GM12878 (cell line): ENCODE data around the gene SRMS. TPM values are rescaled to one million over a fixed set of nuclear protein-coding genes. Genes with fewer than 3 reads are reported as not detected.

Source experiments
- ATAC-seq: fragments of 200-7000 bp; cut with Tn5 transposase; 3 replicates; pipeline ENCODE4 v1.9.1; 2020; ENCODE audit warnings: mild to moderate bottlenecking, moderate library complexity
- BruUV-seq: library from RNA; stranded (reverse); fragments of 400-500 nt; replicated peaks from 2 replicates; lab custom pipeline; 2021; lab: Mats Ljungman, UMichigan
- CTCF ChIA-PET: fragments of 300-600 bp; sonication (Branson Sonifier 250); formaldehyde crosslinking; extraction: SDS; loops from one replicate; lab custom pipeline; 2021; ENCODE audit warnings: inconsistent platforms; lab: Yijun Ruan, JAX
- POLR2A ChIA-PET: fragments of 350-600 bp; formaldehyde crosslinking; extraction: SDS; loops from one replicate; lab custom pipeline; 2021; ENCODE audit warnings: inconsistent platforms; lab: Charles Lee
- RAD21 ChIA-PET: fragments of 300-600 bp; sonication (Branson Sonifier 250); formaldehyde crosslinking; loops from one replicate; lab custom pipeline; 2023; ENCODE audit warnings: antibody characterized with exemption; ENCODE audit not compliant: unreplicated experiment; lab: Charles Lee
- SMC1A ChIA-PET: fragments of 300-600 bp; sonication (Branson Sonifier 250); formaldehyde crosslinking; loops from one replicate; lab custom pipeline; 2023; ENCODE audit not compliant: unreplicated experiment, uncharacterized antibody; lab: Charles Lee
- DNase-seq: peaks from one replicate; pipeline ENCODE4 v3.0.0-alpha.2; 2011; ENCODE audit warnings: low read depth, low spot score
- FAIRE-seq: peaks from 3 replicates; lab custom pipeline; 2011; peaks lifted over from hg19 to GRCh38; lab: Jason Lieb, UNC
- H2AFZ ChIP-seq: 2 replicates; pipeline ENCODE4 v1.6.0; 2011; ENCODE audit warnings: low read depth, low read length, control low read depth; ENCODE audit not compliant: control insufficient read depth
- H3K27ac ChIP-seq: 2 replicates; pipeline ENCODE4 v1.5.1; 2011; ENCODE audit warnings: control low read depth; ENCODE audit not compliant: control insufficient read depth, insufficient read depth
- H3K27me3 ChIP-seq, 2 experiments: replicated peaks in 1 of 2; 2 replicates each; pipeline versions ENCODE4 v1.6.0 to v1.6.1; 2011; ENCODE audit warnings: low read length in 1 of 2; ENCODE audit not compliant: control insufficient read depth in 2 of 2, insufficient read depth in 2 of 2
- H3K36me3 ChIP-seq, 2 experiments: 2 replicates each; pipeline ENCODE4 v1.5.1; 2011; ENCODE audit warnings: low read length in 1 of 2; ENCODE audit not compliant: control insufficient read depth in 2 of 2, insufficient read depth in 2 of 2
- H3K4me1 ChIP-seq: 2 replicates; pipeline ENCODE4 v1.6.1; 2011; ENCODE audit warnings: mild to moderate bottlenecking, low read length, moderate library complexity, mixed read lengths; ENCODE audit not compliant: control insufficient read depth, insufficient read depth
- H3K4me2 ChIP-seq: 2 replicates; pipeline ENCODE4 v1.6.0; 2011; ENCODE audit warnings: control low read depth; ENCODE audit not compliant: control insufficient read depth, insufficient read depth
- H3K4me3 ChIP-seq: fragments of 200-600 bp; sonication (generic); 2 replicates; pipeline ENCODE4 v1.5.1; 2016
- H3K79me2 ChIP-seq: 2 replicates; pipeline ENCODE4 v1.6.0; 2011; ENCODE audit warnings: low read length; ENCODE audit not compliant: control insufficient read depth, insufficient read depth
- H3K9ac ChIP-seq: 2 replicates; pipeline ENCODE4 v1.8.0; 2011; ENCODE audit warnings: low read length, control low read depth, mixed read lengths; ENCODE audit not compliant: control insufficient read depth, insufficient read depth
- H3K9me3 ChIP-seq: replicated peaks from 3 replicates; pipeline ENCODE4 v1.5.1; 2011; ENCODE audit warnings: mild to moderate bottlenecking, low read length; ENCODE audit not compliant: control insufficient read depth, insufficient read depth
- H4K20me1 ChIP-seq: 2 replicates; pipeline ENCODE4 v1.6.0; 2011; ENCODE audit not compliant: control insufficient read depth, insufficient read depth
- CBX3 ChIP-seq: fragments of 200-600 bp; sonication (generic); IDR thresholded peaks from 2 replicates; pipeline ENCODE4 v1.6.1; 2016; ENCODE audit warnings: low read depth, borderline replicate concordance
- CBX5 ChIP-seq: sonication (generic); IDR thresholded peaks from 2 replicates; pipeline ENCODE4 v1.6.1; 2016; ENCODE audit warnings: low read depth, moderate library complexity, mild to moderate bottlenecking, inconsistent platforms
- EZH2 ChIP-seq: IDR thresholded peaks from 2 replicates; pipeline ENCODE4 v1.6.1; 2012; ENCODE audit warnings: low read depth, mild to moderate bottlenecking, control low read depth, inconsistent platforms, low read length, borderline replicate concordance; ENCODE audit not compliant: control insufficient read depth
- FOXM1 ChIP-seq: IDR thresholded peaks from 2 replicates; pipeline ENCODE4 v1.6.1; 2012; ENCODE audit warnings: low read depth, mild to moderate bottlenecking, inconsistent platforms, low read length, moderate library complexity
- HDAC6 ChIP-seq: fragments of 200-600 bp; sonication (generic); IDR thresholded peaks from one replicate; pipeline ENCODE4 v1.8.0; 2017; ENCODE audit warnings: antibody characterized with exemption; ENCODE audit not compliant: unreplicated experiment
- NFYB ChIP-seq: IDR thresholded peaks from 2 replicates; pipeline ENCODE4 v1.6.1; 2011; ENCODE audit warnings: low read depth, mild to moderate bottlenecking, low read length, improper control_type of control experiment, moderate library complexity; ENCODE audit not compliant: insufficient read depth
- RFX5 ChIP-seq: IDR thresholded peaks from 2 replicates; pipeline ENCODE4 v1.6.1; 2011; ENCODE audit warnings: low read depth, low read length, improper control_type of control experiment
- SMAD5 ChIP-seq: IDR thresholded peaks from 2 replicates; pipeline ENCODE4 v1.6.1; 2016; ENCODE audit warnings: antibody characterized with exemption, low read depth
- SUZ12 ChIP-seq: fragments of 200-600 bp; sonication (generic); IDR thresholded peaks from one replicate; pipeline ENCODE4 v1.6.1; 2018; ENCODE audit warnings: antibody characterized with exemption, mild to moderate bottlenecking; ENCODE audit not compliant: unreplicated experiment
- TCF7 ChIP-seq: IDR thresholded peaks from 2 replicates; pipeline ENCODE4 v1.6.1; 2014; ENCODE audit warnings: antibody characterized with exemption, borderline replicate concordance
- YY1 ChIP-seq: IDR thresholded peaks from 2 replicates; pipeline ENCODE4 v1.6.1; 2011; ENCODE audit warnings: low read depth, mild to moderate bottlenecking, low read length
- ZNF384 ChIP-seq: IDR thresholded peaks from 2 replicates; pipeline ENCODE4 v1.6.1; 2012; ENCODE audit warnings: low read depth, mild to moderate bottlenecking, low read length, improper control_type of control experiment, borderline replicate concordance
- WGBS: methylation state at CpG from one replicate; pipeline ENCODE4 v1.1.6; 2016; ENCODE audit warnings: low lambda C conversion rate; ENCODE audit not compliant: insufficient replicate concordance, insufficient coverage; ENCODE audit errors: missing lambda C conversion rate; 5-methylcytosine and 5-hydroxymethylcytosine counted together
- in situ Hi-C: fragments of 300-500 bp; cut with MboI; formaldehyde crosslinking; loops from 9 replicates; pipeline ENCODE4 v1.14.3; 2018; ENCODE audit warnings: mixed read lengths
- intact Hi-C: fragments of 100-400 bp; cut with micrococcal nuclease; formaldehyde crosslinking; loops from one replicate; pipeline ENCODE4 v1.14.2; 2022; ENCODE audit not compliant: unreplicated experiment
- polyA plus RNA-seq, 11 experiments: library from polyadenylated mRNA; depleted of rRNA in 4 of 11; unstranded in 6 of 11; stranded (reverse) in 5 of 11; fragments of >200 nt; fragmentation: Nextera tagmentation in 4 of 11; fragmentation: Illumina TruSeq in 1 of 11; extraction: Ambion mirVana in 4 of 11; extraction: Trizol in 1 of 11; gene quantifications; 1 replicate in 1 of 11; 2 replicates in 10 of 11; pipeline versions ENCODE4 v1.2.1 to v1.2.3, GENCODE V29; 2011 to 2016; ENCODE audit warnings: inconsistent platforms in 2 of 11, missing spikeins in 2 of 11, low read depth in 1 of 11
- total RNA-seq, 4 experiments: library from RNA; depleted of rRNA in 3 of 4; stranded (reverse); fragments of >200 nt in 3 of 4; fragmentation: Illumina TruSeq in 1 of 4; extraction: Trizol in 1 of 4; gene quantifications; 2 replicates each; pipeline versions ENCODE4 v1.2.1 to v1.2.3, GENCODE V29; 2013 to 2021
- TF ChIP-seq, protein P1 (sequence below): IDR thresholded peaks from 2 replicates; pipeline ENCODE4 v1.6.1; 2011; ENCODE audit warnings: low read depth, low read length, improper control_type of control experiment, borderline replicate concordance
- TF ChIP-seq, protein P2 (sequence below): fragments of 450-650 bp; IDR thresholded peaks from 2 replicates; pipeline ENCODE4 v1.6.1; 2016; ENCODE audit warnings: mild to moderate bottlenecking, moderate library complexity, borderline replicate concordance

Gene SRMS
- total and polyA plus RNA-seq, 10 of the 15 experiments (the other 5 are each of a cell fraction or from before 2014, with no cell fraction given): not detected

DNA sequence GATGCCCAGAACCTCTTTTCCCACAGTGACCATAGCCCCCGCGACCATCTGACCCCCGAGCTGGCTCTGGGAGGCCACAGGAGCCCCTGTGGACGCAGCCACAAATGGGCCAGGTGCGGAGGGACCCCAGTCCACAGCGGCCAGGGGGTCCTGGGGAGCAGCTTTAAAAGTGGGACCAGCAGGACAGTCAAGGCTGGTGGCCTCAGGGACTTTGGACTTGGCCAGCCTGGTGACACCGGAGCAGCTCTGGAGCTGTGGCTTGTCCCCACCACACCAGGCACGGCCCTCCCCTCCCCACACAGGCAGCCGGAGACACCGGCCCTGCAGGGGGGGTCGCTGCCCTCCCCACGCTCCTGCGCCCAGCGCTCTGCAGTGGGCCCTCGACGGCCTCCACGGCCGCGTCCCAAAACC is 9.9 kb upstream of the SRMS start:
- no peaks in the 10 kb centered on the region; the same call in 1 of the 2 replicates for H4K20me1 ChIP-seq
- peaks cover 16% of the 10 kb centered on the region for H3K4me1 ChIP-seq
- H2AFZ ChIP-seq: no peak overlapping the region
- no peaks in the 10 kb centered on the region for H3K79me2 ChIP-seq
- H3K4me3 ChIP-seq: no peak overlapping the region
- FAIRE-seq: no peak
- no peaks in the 10 kb centered on the region for H3K27me3 ChIP-seq
- RAD21 ChIA-PET: interaction anchor here (0.7 kb wide), 1 partner anchor 19 kb away, joined by 3 read pairs; no protein-coding TSS in a partner anchor
- no TSS peak for BruUV-seq
- H3K4me2 ChIP-seq: no peak overlapping the region
- TF ChIP-seq TCF7: no peak
- no peak for TF ChIP-seq CBX3
- TF ChIP-seq ZNF384: no peak
- no peak for TF ChIP-seq FOXM1
- TF ChIP-seq EZH2: no peak
- no peak for TF ChIP-seq SUZ12
- no peak for TF ChIP-seq SMAD5
- TF ChIP-seq HDAC6: no peak
- no peak for TF ChIP-seq CBX5
- TF ChIP-seq YY1: no peak
- TF ChIP-seq, protein P1, sequence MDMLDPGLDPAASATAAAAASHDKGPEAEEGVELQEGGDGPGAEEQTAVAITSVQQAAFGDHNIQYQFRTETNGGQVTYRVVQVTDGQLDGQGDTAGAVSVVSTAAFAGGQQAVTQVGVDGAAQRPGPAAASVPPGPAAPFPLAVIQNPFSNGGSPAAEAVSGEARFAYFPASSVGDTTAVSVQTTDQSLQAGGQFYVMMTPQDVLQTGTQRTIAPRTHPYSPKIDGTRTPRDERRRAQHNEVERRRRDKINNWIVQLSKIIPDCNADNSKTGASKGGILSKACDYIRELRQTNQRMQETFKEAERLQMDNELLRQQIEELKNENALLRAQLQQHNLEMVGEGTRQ: no peak
- no peak for TF ChIP-seq RFX5
- TF ChIP-seq NFYB: no peak
- TF ChIP-seq, protein P2, sequence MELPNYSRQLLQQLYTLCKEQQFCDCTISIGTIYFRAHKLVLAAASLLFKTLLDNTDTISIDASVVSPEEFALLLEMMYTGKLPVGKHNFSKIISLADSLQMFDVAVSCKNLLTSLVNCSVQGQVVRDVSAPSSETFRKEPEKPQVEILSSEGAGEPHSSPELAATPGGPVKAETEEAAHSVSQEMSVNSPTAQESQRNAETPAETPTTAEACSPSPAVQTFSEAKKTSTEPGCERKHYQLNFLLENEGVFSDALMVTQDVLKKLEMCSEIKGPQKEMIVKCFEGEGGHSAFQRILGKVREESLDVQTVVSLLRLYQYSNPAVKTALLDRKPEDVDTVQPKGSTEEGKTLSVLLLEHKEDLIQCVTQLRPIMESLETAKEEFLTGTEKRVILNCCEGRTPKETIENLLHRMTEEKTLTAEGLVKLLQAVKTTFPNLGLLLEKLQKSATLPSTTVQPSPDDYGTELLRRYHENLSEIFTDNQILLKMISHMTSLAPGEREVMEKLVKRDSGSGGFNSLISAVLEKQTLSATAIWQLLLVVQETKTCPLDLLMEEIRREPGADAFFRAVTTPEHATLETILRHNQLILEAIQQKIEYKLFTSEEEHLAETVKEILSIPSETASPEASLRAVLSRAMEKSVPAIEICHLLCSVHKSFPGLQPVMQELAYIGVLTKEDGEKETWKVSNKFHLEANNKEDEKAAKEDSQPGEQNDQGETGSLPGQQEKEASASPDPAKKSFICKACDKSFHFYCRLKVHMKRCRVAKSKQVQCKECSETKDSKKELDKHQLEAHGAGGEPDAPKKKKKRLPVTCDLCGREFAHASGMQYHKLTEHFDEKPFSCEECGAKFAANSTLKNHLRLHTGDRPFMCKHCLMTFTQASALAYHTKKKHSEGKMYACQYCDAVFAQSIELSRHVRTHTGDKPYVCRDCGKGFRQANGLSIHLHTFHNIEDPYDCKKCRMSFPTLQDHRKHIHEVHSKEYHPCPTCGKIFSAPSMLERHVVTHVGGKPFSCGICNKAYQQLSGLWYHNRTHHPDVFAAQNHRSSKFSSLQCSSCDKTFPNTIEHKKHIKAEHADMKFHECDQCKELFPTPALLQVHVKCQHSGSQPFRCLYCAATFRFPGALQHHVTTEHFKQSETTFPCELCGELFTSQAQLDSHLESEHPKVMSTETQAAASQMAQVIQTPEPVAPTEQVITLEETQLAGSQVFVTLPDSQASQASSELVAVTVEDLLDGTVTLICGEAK: no peak
- TF ChIP-seq, all 136 proteins: peak for 0
- H3K27ac ChIP-seq: no peak overlapping the region
- POLR2A ChIA-PET: no interaction called here
- SMC1A ChIA-PET: no interaction called here
- 71% methylated on average over 8 of the region's 19 CpGs for WGBS
- DNase-seq (no peak), ATAC-seq (no peak)
- CTCF ChIA-PET: no interaction called here
- H3K9me3 ChIP-seq: no peaks in the 10 kb centered on the region; the same call in 2 of the 3 replicates
- no peaks in the 10 kb centered on the region; a peak in 1 of 4 replicates for H3K36me3 ChIP-seq
- in situ Hi-C loops (no loop called here), intact Hi-C loops (no loop called here)
- no peak overlapping the region for H3K9ac ChIP-seq
